SK-N-SH treated with all-trans-retinoic acid at 6 μM for 48 hours (cell line): ENCODE measurements around the gene MAML3.
A peak's percentile ranks its signal among the peaks of the same experiment; 100 is the strongest.

Experiments used
- ATAC-seq: fragments of 200-7000 bp; cut with Tn5 transposase; 3 replicates; pipeline ENCODE4 v1.9.1; 2020; ENCODE audit warnings: mild to moderate bottlenecking, moderate library complexity
- ARNTL ChIP-seq: fragments of 450-650 bp; formaldehyde crosslinking; IDR thresholded peaks from 2 replicates; pipeline ENCODE4 v1.5.0; 2020; ENCODE audit warnings: low read depth, mild to moderate bottlenecking, moderate library complexity, borderline replicate concordance
- BACH2 ChIP-seq: fragments of 250-450 bp; sonication (Bioruptor Pico); IDR thresholded peaks from 2 replicates; pipeline ENCODE4 v1.9.0; 2021; ENCODE audit warnings: mild to moderate bottlenecking, borderline replicate concordance
- CREB5 ChIP-seq: fragments of 250-450 bp; sonication (Bioruptor Pico); IDR thresholded peaks from 2 replicates; pipeline ENCODE4 v1.5.1; 2020; ENCODE audit warnings: low read depth, mild to moderate bottlenecking, moderate library complexity
- CSDC2 ChIP-seq: fragments of 250-450 bp; sonication (Bioruptor Pico); IDR thresholded peaks from 2 replicates; pipeline ENCODE4 v1.5.0; 2020; ENCODE audit warnings: mild to moderate bottlenecking, moderate library complexity
- CSRNP3 ChIP-seq: fragments of 250-450 bp; sonication (Bioruptor Pico); IDR thresholded peaks from 2 replicates; pipeline ENCODE4 v1.5.1; 2021; ENCODE audit warnings: mild to moderate bottlenecking, moderate library complexity
- ESRRG ChIP-seq: fragments of 250-450 bp; sonication (Bioruptor Pico); IDR thresholded peaks from 2 replicates; pipeline ENCODE4 v1.6.1; 2021; ENCODE audit warnings: mild to moderate bottlenecking
- GLIS3 ChIP-seq: fragments of 250-450 bp; sonication (Bioruptor Pico); IDR thresholded peaks from 2 replicates; pipeline ENCODE4 v1.5.0; 2020; ENCODE audit warnings: mild to moderate bottlenecking, moderate library complexity
- ISL1 ChIP-seq: fragments of 250-450 bp; sonication (Bioruptor Pico); IDR thresholded peaks from 2 replicates; pipeline ENCODE4 v2.1.2; 2022; ENCODE audit warnings: mild to moderate bottlenecking, moderate library complexity
- OSR1 ChIP-seq: fragments of 250-450 bp; sonication (Bioruptor Pico); IDR thresholded peaks from 2 replicates; pipeline ENCODE4 v1.8.0; 2022; ENCODE audit warnings: moderate library complexity, mild to moderate bottlenecking, inconsistent platforms
- PATZ1 ChIP-seq: fragments of 250-450 bp; sonication (Bioruptor Pico); IDR thresholded peaks from 2 replicates; pipeline ENCODE4 v1.8.0; 2020; ENCODE audit warnings: mild to moderate bottlenecking, moderate library complexity, borderline replicate concordance
- POU6F1 ChIP-seq: fragments of 250-450 bp; sonication (Bioruptor Pico); IDR thresholded peaks from 2 replicates; pipeline ENCODE4 v1.8.0; 2021; ENCODE audit warnings: low read depth, mild to moderate bottlenecking, moderate library complexity, borderline replicate concordance
- PPARA ChIP-seq: fragments of 250-450 bp; sonication (Bioruptor Pico); IDR thresholded peaks from 2 replicates; pipeline ENCODE4 v1.5.0; 2020; ENCODE audit warnings: mild to moderate bottlenecking, borderline replicate concordance
- RARB ChIP-seq: fragments of 250-450 bp; sonication (Bioruptor Pico); IDR thresholded peaks from 2 replicates; pipeline ENCODE4 v1.8.0; 2021; ENCODE audit warnings: mild to moderate bottlenecking, moderate library complexity
- SNAI2 ChIP-seq: fragments of 250-450 bp; sonication (Bioruptor Pico); IDR thresholded peaks from 2 replicates; pipeline ENCODE4 v1.5.0; 2020; ENCODE audit warnings: mild to moderate bottlenecking, moderate library complexity
- TCF4 ChIP-seq: fragments of 250-450 bp; sonication (Bioruptor Pico); IDR thresholded peaks from 2 replicates; pipeline ENCODE4 v1.8.0; 2021; ENCODE audit warnings: mild to moderate bottlenecking, moderate library complexity, borderline replicate concordance
- TOX ChIP-seq: fragments of 250-450 bp; sonication (Bioruptor Pico); IDR thresholded peaks from 2 replicates; pipeline ENCODE4 v1.8.0; 2021; ENCODE audit warnings: mild to moderate bottlenecking, moderate library complexity, borderline replicate concordance
- ZC3H10 ChIP-seq: fragments of 250-450 bp; sonication (Bioruptor Pico); IDR thresholded peaks from 2 replicates; pipeline ENCODE4 v1.5.1; 2021; ENCODE audit warnings: mild to moderate bottlenecking, moderate library complexity
- ZFP3 ChIP-seq: fragments of 250-450 bp; sonication (Bioruptor Pico); IDR thresholded peaks from 2 replicates; pipeline ENCODE4 v1.5.0; 2020; ENCODE audit warnings: mild to moderate bottlenecking, moderate library complexity
- ZFP30 ChIP-seq: fragments of 450-650 bp; formaldehyde crosslinking; IDR thresholded peaks from 2 replicates; pipeline ENCODE4 v1.5.0; 2022; ENCODE audit warnings: mild to moderate bottlenecking, moderate library complexity
- ZNF565 ChIP-seq: fragments of 450-650 bp; formaldehyde crosslinking; conservative IDR thresholded peaks from 2 replicates; pipeline ENCODE4 v1.5.0; 2020; ENCODE audit warnings: low read depth, mild to moderate bottlenecking, moderate library complexity
- ZNF70 ChIP-seq: fragments of 450-650 bp; formaldehyde crosslinking; IDR thresholded peaks from 2 replicates; pipeline ENCODE4 v1.5.0; 2020; ENCODE audit warnings: mild to moderate bottlenecking, moderate library complexity
- ZNF8 ChIP-seq: fragments of 450-650 bp; formaldehyde crosslinking; IDR thresholded peaks from 2 replicates; pipeline ENCODE4 v1.5.0; 2020; ENCODE audit warnings: mild to moderate bottlenecking, moderate library complexity
- TF ChIP-seq, protein P1 (sequence below): fragments of 250-450 bp; sonication (Bioruptor Pico); IDR thresholded peaks from 2 replicates; pipeline ENCODE4 v1.5.0; 2020; ENCODE audit warnings: mild to moderate bottlenecking, moderate library complexity

The MAML3 gene

DNA sequence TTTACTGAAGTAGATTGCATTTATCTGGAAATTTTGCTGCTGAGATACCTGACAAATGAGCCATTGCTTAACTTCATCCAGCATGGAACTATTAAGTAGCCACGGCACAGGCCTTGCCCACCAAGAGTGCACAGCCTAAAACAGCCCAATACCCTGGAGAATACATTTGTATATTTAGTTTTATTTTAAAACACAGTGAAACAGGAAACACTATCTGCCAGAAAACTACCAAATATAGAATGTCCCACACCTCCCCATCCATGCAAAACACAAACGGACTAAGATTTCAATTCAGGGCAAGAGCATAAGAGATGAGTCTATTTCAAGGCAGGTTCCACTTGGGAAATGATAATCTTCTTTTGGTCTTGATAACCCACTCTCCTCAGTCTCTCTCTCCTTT lies 57.1 kb downstream of the MAML3 start (continued):
- TF ChIP-seq ZNF70 (no peak), ZNF8 (CRISPR knock-in tag) (no peak)

DNA sequence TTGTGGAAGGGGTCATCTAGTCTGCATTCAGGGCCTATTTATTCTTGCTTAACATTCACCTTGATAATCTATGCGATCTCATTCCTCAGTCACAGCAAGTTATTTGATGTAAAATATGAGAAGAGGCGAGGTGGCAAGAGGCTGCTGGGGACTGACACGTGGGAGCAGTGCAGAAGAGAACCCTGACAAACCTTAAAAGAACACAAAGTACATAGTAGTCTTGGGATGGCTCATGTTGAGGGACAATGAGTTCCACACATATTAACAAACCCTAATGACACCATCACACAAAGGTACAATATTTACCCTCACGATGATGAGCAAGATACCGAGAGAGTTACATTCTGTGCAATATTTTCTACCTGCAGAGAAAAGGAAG lies 57.5 kb downstream of the MAML3 start:
- TF ChIP-seq TOX (CRISPR knock-in tag) (no peak), BACH2 (no peak), CREB5 (CRISPR knock-in tag) (no peak), RARB (CRISPR knock-in tag) (no peak), ZNF70 (no peak), PPARA (no peak), TCF4 (no peak), ARNTL (CRISPR knock-in tag) (no peak), GLIS3 (CRISPR knock-in tag) (no peak)
- TF ChIP-seq, protein P1, sequence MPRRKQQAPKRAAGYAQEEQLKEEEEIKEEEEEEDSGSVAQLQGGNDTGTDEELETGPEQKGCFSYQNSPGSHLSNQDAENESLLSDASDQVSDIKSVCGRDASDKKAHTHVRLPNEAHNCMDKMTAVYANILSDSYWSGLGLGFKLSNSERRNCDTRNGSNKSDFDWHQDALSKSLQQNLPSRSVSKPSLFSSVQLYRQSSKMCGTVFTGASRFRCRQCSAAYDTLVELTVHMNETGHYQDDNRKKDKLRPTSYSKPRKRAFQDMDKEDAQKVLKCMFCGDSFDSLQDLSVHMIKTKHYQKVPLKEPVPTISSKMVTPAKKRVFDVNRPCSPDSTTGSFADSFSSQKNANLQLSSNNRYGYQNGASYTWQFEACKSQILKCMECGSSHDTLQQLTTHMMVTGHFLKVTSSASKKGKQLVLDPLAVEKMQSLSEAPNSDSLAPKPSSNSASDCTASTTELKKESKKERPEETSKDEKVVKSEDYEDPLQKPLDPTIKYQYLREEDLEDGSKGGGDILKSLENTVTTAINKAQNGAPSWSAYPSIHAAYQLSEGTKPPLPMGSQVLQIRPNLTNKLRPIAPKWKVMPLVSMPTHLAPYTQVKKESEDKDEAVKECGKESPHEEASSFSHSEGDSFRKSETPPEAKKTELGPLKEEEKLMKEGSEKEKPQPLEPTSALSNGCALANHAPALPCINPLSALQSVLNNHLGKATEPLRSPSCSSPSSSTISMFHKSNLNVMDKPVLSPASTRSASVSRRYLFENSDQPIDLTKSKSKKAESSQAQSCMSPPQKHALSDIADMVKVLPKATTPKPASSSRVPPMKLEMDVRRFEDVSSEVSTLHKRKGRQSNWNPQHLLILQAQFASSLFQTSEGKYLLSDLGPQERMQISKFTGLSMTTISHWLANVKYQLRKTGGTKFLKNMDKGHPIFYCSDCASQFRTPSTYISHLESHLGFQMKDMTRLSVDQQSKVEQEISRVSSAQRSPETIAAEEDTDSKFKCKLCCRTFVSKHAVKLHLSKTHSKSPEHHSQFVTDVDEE (CRISPR knock-in tag), result no peak
- TF ChIP-seq, all 23 proteins: peak for 0
- no peak for ATAC-seq

- peak; percentile 69 for ATAC-seq
Measured at GRCh38 chr4:140095694-140096482, 58.1 kb downstream of the MAML3 start.

More at GRCh38 chr4:140095694-140096482, 58.1 kb downstream of the MAML3 start:
- TF ChIP-seq ARNTL (CRISPR knock-in tag) (no peak), PATZ1 (CRISPR knock-in tag) (no peak), CREB5 (CRISPR knock-in tag) (no peak), ZNF8 (CRISPR knock-in tag) (no peak), ESRRG (no peak), BACH2 (no peak), ZFP3 (peak; percentile 80), TCF4 (no peak), CSDC2 (no peak), GLIS3 (CRISPR knock-in tag) (no peak), ISL1 (no peak; the same call in 1 of the 2 replicates), TOX (CRISPR knock-in tag) (peak; percentile 99), OSR1 (no peak), CSRNP3 (CRISPR knock-in tag) (peak; percentile 30; the same call in 1 of the 2 replicates), ZNF70 (no peak), ZC3H10 (CRISPR knock-in tag) (peak; percentile 99), SNAI2 (CRISPR knock-in tag) (no peak), PPARA (no peak), ZFP30 (CRISPR knock-in tag) (no peak), ZNF565 (CRISPR knock-in tag) (no peak), POU6F1 (CRISPR knock-in tag) (peak; percentile 75; the same call in 1 of the 2 replicates), RARB (CRISPR knock-in tag) (peak; percentile 37; the same call in 1 of the 2 replicates)
- TF ChIP-seq, protein P1 (CRISPR knock-in tag), result no peak
